HG02642 (cell line): ENCODE results near the gene CARD6.
"Not testable (repeated sequence)": the region's sequence is repeated elsewhere in the genome, so short reads cannot be mapped to it uniquely, and the experiment has no call there.

ENCODE experiments used
- ATAC-seq: cut with Tn5 transposase; IDR thresholded peaks from one replicate; pipeline ENCODE4 v1.9.1; 2021; ENCODE audit warnings: mild to moderate bottlenecking; ENCODE audit not compliant: unreplicated experiment, poor library complexity

Gene CARD6

DNA sequence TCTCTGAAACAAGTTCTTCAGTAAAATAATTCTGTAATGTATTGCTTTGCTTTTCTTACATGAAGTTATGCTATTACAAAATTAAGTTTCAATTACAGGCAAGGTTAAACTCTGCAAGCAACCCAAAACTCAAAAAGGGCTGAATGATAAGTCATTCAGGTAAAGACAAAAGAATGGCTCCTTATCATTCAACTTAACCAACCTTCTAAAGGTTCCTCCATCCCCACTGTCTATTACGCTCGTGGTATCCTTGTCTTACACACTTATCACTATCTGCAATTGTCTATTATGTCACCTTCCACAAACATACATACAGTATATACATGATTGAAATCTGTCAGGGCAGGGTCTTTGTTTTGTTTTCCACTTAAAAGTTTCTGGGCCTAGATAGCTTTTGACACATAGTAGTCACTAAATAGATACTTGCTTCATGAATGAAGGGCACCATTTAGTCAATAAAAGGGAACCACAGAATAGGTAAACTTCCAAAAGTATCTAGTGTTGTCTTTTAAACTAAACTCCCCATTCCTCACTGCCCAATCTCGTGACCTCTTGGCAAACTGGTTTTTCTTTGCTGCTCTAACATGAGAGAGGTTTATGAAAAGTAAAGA lies 13.0 kb upstream of the CARD6 start:
- ATAC-seq = no peak

DNA sequence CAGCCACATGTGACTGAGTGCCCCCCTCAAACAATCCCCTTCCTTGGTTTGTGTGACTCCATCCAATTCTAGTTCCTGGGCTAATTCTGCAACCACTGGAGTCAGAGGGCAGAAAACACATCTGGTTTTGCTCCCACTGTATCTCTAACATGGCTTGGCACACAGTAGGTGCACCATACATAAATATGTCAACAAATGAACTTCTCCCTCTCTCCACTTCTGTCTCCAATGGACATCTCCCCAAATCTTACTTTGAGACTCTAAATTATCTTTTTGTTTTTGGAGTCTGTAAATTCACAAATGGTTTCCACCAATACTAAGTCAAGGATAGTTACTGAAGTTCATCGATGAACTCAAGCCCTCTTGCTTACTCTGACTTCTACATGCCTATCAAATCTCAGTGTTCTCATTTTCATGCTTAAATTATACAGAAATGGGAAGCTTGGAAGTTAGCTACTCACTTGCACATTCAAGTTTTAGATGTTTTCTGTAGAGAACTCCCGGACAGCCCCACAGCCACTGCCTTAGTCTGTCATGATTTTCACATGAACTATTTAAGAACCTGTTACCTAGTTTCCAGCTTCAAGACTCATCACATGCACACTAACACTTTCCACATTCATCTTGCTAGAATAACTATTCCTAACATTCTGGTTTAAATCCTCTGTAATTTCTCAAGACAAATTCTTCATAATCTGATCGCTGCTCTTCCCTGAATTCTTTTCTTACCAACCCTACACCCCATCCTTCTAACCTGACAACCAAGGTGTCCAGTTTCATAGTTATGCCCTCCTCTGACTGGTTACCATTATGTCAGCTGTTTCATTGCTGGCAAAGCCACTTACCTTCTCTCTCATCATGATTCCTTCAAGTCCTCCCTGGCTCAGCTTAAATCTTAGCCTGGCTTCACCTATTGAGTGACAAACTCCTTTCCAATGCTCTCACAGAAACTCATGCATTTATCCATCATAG lies 12.2 kb upstream of the CARD6 start:
- no peak for ATAC-seq

DNA sequence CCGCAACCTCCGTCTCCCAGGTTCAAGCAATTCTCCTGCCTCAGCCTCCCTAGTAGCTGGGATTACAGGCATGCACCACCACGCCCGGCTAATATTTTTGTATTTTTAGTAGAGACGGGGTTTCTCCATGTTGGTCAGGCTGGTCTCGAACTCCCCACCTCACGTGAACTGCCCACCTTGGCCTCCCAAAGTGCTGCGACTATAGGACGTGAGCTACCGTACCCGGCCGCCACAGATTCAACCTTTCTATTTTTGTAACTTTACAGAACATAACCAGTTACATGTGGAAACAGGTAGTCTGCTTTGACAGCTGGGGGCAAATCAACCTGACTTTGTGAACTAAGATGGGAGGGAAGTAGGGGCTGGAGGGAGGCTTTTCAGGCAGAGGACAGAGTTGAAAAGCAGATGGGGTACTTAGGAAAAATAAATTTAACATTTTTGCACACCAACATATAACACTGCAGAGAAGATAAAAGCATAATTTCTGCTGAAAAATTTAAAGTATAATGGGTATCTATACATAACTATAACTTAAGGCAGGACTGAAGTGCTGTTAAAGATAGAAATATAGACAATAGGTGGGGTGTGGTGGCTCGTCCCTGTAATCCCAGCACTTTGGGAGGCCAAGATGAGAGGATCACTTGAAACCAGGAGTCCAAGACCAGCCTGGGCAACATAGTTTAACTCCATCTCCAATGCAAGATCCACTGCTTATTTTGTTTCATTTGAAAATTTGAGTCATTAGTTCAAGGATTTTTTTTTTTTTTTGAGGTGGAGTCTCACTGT lies 11.2 kb upstream of the CARD6 start:
- no peak for ATAC-seq

DNA sequence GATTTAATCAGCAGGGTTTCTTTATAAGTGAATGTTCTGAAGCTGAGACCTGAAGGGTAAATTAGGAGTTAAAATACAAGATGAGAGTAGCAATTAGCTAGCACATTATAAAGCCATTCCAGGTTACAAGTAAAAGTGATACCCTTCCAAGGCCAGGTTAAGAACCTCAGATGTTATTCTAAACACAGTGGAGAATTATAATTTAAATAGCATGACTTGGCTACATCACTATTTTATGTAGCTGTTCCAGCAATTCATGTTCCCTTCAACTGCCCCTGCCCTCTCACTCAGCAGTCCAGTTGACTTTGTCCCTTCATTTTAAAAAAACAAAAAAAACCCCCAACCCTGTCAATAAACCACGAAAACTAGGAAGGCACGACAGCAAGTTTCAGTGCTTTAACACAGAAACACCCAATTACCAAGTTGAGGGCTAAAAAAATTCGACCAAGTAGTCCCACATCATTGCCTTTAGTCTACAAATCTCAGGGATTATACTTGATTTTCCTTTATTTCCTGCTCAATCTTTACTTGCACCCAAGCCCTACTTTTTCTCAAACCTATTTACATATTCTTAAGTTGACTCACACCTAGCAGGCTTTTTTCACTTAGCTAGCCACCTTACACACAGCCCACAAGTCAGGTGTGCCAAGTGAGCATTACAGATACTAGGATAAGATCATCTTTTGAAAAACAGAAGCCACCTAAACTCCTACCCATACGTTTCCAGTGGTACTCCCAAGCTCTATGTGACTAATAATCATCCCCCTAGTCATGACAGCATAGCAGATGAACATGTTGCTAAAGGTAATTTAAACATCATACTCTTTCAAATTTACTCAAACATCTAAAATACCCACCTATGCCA lies 9.6 kb upstream of the CARD6 start:
- peak; percentile 24 for ATAC-seq

DNA sequence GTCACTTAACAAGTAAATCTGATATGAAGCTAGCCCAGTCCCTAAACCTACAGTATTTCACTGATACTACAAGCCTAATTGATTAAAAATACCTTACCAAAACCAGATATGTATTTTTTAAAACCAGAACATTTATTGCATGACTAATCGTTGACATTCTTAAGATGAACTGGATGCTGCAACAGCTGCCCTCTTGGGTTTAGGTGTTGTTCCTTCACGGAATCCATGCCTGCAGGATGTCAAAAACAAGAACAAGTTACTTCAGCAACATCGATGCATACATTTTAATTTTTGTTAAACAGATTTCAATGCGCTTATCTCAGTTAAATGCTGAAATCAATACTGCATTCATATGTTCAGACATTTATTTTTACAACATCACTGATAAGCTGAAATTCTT lies 8.8 kb upstream of the CARD6 start:
- no peak for ATAC-seq

DNA sequence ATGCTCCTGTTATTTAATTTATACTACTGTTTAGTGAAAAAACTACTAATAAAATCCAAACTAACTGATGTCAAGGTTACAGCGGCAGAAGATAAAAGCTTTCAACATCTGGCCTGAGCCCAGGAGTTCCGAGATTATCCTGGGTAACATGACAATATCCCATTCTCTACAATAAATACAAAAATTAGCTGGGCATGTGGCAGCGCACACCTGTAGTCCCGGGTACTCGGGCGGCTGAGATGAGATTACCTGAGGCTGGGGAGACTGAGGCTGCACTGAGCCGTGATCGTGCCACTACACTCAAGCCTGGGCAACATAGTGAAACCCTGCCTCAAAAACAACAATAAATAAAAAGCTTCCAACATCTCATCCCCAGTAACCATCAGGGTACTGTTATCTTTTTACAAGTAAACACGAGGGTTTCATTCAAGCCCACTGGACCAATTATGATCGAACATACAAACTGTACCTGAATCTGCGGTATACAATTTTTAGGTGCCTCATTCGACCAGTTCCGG lies 7.4 kb upstream of the CARD6 start:
- ATAC-seq = no peak

DNA sequence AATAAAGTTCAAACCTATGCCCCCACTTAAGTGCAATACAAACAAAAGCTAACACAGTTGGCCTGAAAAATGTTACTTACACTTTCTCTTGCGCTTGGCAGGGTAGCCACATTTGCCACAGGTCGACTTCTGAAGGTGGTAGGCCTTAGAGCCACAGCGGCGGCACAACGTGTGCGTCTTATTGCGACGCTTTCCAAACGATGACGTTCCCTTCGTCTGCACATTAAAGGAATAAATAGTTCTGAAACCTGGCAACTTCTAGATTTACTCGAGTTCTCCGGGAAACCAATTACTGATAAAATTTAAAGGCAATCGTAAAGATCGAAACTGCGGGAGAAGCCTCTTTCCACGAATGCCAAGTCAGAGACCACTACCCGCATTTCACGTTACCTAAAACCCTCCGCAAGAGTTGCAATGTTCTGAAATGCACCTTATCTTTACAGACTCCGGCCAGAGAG lies 6.7 kb upstream of the CARD6 start:
- ATAC-seq = no peak

DNA sequence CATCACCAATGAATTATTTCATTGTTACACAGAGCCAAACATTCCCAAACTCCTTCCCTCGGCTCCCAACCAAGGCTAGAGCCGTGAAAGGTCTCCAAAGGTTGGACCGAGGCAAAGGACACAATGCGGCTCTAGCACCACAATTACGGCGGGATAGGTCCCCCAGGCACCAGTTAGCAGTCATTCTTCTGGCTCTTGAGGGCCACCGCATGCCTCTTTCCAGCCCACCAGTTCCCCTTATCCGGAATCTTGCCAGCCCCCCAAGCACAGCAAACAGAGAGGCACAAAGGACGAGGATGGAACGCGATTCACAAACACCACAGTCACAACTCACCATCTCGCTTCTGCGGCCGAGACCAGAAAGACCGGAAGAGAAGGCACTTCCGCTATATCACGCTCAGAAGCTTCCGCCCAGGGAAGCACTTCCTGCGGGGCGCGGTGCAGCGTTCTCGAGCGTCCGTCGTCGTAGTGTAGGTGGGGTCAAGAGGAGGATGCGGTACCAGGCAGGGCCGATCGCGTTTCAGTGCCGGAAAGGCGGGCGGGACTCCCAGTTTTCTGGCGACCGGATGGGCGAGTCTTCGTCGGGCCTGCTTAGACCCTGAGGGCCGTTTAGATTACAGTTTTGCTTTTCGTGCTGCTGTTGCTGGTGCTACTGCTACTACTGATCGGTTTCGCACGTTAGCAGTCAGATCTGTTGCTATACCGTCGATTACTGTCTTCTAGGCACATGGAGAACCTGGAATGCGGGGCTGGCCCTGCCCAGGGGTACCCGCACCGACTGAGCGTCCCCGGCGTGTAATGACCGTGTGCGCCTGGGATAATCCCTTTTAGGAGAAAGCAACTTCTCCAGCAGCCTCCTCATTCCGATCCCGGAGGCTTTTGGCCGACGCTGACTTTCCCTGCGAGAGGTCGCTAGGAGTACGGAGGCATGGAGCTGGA lies 6.0 kb upstream of the CARD6 start, which contains the start of gene RPL37:
Gene RPL37 (minus strand): TSS at position 374 of the 939 bp plus-strand sequence. CDS start 37 bp downstream, at position 337.
- peak; percentile 97 for ATAC-seq

DNA sequence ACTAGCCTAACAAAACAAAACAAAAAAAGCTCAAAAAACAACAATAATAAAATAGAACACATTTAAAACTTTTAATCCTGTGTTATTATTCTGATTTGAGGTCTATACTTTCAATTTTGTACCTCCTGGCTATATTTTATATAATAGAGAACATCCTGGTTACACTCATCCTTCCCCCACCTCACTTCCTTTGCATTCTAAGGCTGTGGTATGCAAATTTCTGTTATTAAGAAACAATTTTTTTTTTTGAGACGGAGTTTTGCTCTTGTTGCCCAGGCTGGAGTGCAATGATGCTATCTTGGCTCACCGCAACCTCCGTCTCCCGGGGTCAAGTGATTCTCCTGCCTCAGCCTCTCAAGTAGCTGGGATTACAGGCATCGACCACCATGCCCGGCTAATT lies 3.1 kb upstream of the CARD6 start:
- ATAC-seq = no peak

DNA sequence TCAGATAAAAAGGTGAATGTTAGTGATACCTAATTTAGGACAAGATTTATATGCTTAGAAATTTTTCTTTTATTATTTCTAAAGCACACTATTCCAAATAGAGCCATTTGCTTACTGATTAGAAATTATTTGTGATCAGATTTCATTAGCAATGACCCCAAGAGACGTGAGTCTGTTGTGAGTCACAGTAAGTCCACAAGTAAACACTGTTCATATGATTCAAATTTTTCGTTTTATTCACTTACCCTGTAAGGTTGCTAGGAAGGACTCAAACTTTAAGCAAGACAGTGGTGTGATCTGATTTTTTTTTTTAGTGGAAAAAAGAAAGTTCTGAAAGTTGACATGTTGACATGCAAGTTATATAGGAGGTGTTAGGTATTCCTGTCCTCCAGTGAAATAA lies 1.2 kb downstream of the CARD6 start:
- no peak for ATAC-seq

DNA sequence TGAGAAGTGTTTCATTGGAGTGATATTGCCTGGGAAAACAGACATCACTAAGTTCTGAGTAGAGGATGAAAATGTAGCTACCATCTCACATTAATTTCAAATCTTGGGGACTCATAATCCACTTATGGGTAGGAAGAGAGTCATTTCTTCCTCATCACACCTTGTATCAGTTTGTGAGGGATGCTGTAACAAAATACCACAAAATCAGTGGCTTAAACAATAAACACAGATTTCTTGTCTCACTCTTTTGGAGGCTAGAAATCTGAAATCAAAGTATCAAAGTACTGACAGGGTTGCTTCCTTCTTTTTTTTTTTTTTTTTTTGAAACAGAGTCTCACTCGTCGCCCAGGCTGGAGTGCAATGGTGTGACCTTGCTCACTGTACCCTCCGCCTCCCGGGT lies 3.4 kb downstream of the CARD6 start:
- no peak for ATAC-seq

DNA sequence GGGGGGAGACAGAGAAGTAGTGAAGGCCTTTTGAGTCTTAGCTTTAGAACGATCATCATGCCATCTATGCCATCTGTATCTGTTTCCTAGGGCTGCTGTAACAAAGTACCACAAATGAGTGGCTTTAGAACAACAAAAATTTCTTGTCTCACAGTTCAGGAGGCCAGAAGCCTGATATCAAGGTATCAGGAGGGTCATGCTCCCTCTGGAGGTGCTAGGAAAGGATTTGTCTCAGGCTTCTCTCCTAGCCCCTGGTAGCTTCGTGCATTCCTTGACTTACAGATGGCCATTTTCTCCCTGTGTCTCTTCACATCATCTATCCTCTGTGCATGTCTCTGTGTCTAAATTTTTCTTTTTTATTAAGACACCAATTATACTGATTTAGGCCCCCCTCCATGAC lies 5.2 kb downstream of the CARD6 start:
- no peak for ATAC-seq

DNA sequence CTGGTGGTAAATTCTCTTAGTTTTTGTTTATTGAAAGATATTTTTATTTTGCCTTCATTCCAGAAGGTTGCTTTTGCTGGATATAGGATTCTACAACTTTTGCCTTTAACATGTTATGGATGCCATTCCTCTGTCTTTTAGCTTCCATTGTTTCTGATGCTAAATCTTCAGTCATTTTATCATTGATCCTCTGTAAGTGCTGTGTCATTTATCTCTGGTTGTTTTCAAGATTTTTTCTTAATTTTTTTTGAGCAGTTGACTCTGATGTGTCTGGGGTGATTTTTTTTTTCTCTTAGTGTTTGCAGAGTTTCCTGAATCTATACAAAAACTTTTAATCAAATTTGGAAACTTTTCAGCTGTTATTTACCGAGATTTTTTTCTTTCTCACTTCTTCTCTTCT lies 6.4 kb downstream of the CARD6 start:
- ATAC-seq = no peak

DNA sequence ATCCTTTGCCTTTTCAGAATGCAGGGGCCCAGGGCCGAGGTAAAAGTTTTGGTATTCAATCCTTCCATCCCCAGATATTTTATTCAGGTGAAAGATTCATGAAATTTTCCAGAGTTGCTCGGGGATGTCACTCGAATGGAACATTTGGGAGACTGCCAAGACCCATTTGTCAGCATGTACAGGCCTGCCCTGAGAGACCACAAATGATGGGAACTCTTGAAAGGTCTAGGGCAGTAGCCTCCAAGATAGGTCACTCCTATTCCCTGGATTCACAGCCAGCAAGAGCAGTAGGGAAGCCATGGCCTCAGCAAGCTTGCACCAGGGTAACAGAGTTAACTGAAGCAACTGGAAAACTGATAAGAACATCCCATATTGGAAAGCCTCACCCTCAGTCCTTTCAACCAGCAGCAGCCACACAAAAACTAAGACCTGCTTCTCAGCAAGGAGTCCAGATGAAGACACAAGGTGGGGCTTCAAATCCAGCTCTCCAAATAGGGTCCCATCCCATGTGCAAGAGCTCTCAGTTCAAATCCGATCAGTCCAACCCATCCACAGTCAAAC lies 12.5 kb downstream of the CARD6 start:
- no peak for ATAC-seq

DNA sequence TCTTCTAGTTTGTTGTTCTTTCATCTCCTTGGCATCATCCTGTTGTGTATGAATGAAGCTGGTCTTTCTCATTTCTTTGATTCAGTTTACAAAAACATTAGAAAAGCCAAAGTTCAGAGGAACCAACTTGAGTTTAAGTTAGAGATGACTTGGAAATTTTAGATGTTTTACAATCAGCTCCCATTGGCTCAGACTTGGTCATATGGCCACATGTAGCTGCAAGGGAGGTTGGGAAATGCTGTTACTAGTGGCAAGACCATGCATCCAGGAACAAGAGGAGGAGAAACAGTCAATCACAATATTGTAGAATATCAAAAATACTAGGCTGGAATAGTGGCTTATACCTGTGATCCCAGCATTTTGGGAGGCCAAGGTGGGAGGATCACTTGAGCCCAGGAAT lies 19.5 kb downstream of the CARD6 start:
- no peak for ATAC-seq

DNA sequence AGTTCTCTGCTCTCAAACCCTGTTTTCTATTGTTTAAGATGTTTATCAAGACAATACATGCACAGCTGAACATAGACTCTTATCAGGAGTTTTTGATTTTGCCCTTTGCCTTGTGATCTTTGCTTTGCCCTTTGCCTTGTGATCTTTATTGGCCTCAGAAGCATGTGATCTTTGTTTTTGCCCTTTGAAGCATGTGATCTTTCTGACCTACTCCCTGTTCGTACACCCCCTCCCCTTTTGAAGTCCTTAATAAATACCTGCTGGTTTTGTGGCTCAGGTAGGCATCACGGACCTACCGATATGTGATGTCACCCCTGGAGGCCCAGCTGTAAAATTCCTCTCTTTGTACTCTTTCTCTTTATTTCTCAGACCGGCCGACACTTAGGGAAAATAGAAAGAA lies 23.8 kb downstream of the CARD6 start:
- not testable (repeated sequence) for ATAC-seq

DNA sequence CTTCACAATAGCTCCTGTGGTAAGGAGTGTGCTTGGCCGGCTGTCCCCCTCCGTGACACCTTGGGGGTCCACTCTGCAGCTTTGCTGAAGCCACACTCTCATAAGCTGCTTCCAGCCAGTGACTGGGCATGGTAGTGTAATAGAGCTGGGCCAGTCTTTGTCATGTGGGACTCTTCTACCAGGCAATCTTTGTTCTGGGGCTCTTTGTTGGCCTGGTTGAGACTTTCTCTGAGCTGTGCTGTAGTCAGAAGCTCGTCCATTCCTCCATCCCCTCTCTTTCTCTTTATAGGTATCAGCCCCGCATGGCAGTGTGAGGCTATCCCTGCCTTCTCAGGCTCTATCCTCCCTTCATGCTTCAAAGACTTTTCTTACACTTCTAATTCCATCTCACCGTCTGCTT lies 25.7 kb downstream of the CARD6 start:
- no peak for ATAC-seq

DNA sequence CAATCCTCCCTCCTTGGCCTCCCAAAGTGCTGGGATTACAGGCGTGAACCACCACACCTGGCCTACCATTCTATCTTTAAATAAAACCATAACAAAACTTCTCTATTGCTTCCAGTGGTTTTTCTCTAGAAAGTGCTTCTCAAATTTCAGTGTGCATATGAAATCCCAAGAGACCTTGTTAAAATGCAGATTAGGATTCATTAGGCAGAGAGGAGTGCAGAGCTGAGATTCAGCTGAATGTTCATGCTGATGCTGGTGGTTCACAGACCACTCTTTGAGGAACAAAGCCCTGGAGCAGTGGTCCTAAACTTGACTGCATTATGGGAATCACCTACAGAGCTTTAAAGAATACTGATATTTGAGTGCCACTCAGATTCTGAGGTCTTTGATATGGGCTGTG lies 28.2 kb downstream of the CARD6 start:
- no peak for ATAC-seq
